DMS114 treated with DMSO at 0.1 percent for 48 hours (cell line): ENCODE results near the gene NUDT9.
"Not testable (repeated sequence)": the region's sequence is repeated elsewhere in the genome, so short reads cannot be mapped to it uniquely, and the experiment has no call there.

Source experiments
- DNase-seq: peaks from one replicate; lab custom pipeline; 2025; ENCODE audit not compliant: unreplicated experiment; lab: John Stamatoyannopoulos, UW

The NUDT9 gene

DNA sequence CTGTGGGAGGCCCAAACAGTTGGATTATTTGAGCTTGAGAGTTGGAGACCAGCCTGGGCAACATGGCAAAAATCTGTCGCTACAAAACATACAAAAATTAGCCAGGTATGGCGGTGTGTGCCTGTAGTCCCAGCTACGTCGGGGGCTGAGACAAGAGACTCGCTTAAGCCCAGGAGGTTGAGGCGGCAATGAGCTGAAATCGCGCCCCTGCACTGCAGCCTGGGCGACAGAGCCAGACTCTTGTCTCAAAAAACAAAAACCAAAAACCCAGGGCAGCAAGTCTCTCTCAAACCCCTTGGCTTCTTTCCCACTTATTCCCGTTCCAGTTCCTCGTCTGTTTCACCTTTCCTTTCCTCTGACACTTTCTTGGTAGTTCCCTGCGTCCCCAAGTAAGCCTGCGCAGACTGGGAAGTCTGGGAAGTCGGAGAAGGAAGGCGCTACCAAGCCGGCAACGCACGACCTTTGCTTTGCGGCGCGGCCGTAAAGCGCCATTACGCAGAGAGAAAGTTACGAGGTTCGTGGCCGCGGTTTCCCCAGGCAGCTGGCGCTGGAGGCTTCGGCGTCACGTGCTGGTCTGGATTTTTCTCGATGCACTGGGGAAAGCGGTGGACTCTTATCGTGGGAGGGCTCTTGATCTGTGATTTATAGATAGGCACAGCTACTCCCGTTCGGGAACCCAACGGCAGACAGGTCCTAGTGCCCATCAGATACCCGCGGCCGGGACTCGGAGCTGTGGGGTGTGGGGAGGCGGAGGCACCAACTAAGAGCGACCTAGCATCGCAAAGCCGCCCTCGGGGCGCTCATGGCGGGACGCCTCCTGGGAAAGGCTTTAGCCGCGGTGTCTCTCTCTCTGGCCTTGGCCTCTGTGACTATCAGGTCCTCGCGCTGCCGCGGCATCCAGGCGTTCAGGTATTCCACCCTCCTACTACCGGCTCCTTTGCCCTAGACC lies at the start of gene NUDT9:
Gene NUDT9 (plus strand): TSS at position 470 of the 949 bp plus-strand sequence. CDS start 333 bp downstream, at position 803.
- peak; percentile 77 for DNase-seq

GRCh38 chr4:87375719-87376291 lies 46.6 kb upstream of the NUDT9 start:
- DNase-seq: peak; percentile 21

DNA sequence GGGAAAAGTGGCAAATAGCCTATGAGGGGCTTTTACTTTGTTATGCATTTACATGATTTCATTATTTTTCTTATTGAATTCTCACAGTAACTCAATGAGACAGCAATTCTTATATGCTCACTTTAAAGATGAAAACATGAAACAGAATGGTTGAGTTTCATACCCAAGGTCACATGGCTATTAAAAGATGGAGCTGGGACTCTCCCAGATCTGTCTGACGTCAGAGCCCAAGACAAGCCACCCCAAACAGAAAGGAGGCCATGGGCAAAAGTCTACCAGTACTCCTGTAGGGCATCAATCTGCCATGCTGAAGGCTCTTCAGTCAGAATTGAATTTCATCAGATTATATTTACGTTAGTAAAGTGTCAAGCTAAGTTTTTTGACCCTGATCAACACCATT lies 44.6 kb upstream of the NUDT9 start:
- DNase-seq: no peak

GRCh38 chr4:87382116-87382515 lies 40.3 kb upstream of the NUDT9 start:
- no peak for DNase-seq

DNA sequence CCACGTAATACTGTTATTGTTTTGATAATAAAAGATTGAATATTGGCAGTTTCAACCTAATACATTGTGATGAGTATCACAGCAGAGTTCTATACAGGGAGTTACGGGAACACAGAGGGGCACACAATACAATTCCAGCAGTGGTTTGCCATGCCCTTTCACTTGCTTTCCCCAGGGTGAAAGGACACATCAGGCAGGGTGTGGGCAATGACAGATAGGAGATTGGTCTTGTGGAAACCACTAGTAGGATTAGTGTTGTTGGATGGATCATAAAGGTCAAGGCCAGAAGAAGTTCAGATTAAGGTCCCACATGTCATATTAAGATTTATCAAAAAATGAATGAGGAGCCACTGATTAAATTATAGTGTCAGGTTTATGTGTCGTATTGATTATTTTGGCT lies 39.4 kb upstream of the NUDT9 start:
- no peak for DNase-seq

- DNase-seq: not testable (repeated sequence)
These were observed 37.8 kb upstream of the NUDT9 start for GRCh38 chr4:87384466-87385132.

DNA sequence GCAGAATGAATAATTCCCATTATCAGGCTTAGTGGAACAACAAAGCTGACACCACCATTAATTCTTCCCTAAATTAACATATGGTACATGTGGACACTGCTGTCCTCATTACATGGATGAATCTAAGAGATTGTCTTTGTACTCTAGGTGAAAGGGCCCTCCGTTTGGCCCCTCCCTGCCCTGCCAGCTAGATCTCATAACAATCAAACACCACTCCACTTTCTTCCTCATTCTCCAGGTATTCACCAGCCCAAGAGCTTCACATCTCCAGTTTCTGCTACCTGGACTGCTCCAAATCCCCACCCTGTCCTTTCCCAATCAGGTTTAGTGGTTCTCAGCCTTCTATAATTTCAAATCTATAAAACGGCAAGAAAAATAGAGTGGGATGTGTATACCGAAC lies 35.1 kb upstream of the NUDT9 start:
- DNase-seq: no peak

DNA sequence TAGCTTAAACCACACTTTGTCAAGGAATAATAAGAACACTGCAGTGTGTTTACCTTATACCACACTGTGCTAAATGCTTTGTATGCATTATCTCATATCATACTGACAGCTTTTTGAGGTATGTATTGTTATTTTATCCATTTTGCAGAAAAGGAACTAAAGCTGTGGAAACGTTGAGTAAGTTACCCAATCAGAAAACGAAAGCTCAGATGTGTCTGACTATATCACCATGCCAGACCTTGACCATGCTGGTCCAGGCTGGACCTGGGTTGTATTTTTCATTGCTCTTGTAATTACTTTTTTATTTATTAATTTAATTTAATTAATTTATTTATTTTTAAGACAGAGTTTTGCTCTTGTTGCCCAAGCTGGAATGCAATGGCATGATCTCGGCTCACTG lies 33.5 kb upstream of the NUDT9 start:
- DNase-seq: no peak

DNA sequence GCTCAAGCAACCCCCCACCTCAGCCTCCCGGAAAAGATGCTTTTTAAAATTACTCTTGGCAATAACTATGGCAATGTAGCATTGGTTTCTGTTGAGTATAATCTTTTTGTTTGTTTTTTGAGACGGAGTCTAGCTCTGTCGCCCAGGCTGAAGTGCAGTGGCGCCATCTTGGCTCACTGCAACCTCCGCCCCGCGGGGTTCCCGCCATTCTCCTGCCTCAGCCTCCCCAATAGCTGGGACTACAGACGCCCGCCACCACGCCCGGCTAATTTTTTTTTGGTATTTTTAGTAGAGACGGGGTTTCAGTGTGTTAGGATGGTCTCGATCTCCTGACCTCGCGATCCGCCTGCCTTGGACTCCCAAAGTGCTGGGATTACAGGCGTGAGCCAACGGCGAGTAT lies 32.3 kb upstream of the NUDT9 start:
- not testable (repeated sequence) for DNase-seq

- DNase-seq: no peak
These were observed 31.9 kb upstream of the NUDT9 start for GRCh38 chr4:87390551-87390890.

DNA sequence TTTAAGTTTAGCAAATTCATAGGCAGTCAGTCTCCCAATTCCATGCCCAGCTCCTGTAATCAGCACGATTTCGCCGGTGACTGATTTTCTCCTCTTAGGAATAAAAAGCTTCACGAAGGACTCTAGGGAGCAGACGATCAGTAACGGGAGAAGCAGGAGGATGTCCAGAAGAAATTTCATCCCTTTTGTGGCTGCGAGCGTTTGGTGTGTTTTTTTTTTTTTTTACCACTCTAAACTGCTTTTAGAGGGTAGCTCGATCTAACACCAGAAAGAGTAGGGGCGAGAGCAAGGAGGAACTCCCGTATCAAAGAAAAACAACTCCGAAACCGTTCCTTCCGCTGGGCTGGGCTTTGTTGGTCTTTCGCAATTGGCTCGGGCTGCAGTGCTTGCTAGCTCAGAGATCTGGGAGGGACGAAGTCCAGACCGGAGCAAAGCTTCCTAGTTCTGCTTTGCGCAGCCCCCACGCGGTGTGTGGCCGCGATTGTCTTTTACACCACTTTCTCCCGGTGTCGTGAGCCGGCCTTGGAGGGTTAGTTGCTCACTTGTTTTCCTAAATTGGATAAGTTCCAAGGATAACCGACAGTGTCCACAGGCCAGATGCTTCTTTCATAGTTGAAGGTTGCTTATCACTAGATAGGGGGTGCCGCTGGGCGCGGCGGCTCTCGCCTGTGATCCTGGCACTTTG lies 31.3 kb upstream of the NUDT9 start, which contains the start of gene HSD17B11:
Gene HSD17B11 (minus strand): TSS at position 298 of the 685 bp plus-strand sequence. CDS start 118 bp downstream, at position 180.
- peak; percentile 77 for DNase-seq

DNA sequence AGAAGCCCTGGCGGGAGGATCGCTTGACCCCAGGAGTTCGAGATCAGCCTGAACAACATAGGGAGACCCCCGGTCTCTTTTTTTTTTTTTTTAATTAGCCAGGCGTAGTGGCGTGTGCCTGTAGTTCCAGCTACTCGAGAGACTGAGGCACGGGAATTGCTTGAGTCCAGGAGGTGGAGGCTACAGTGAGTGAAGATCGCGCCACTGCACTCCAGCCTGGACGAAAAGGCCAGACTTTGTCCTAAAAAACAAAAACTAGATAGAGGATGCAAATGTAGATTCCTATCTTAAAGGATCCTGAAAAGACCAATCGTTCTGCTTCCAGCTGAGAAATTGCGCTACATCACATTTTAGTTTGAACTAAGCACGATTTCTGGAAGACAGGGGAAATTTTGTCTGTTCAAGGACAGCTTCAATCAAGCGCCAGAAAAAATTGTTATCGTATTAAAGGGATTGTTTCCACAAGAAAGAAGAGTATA lies 30.8 kb upstream of the NUDT9 start:
- no peak for DNase-seq

GRCh38 chr4:87392183-87392582 lies 30.2 kb upstream of the NUDT9 start:
- no peak for DNase-seq

- DNase-seq: not testable (repeated sequence)
These were observed 27.3 kb upstream of the NUDT9 start for GRCh38 chr4:87395073-87395472.

DNA sequence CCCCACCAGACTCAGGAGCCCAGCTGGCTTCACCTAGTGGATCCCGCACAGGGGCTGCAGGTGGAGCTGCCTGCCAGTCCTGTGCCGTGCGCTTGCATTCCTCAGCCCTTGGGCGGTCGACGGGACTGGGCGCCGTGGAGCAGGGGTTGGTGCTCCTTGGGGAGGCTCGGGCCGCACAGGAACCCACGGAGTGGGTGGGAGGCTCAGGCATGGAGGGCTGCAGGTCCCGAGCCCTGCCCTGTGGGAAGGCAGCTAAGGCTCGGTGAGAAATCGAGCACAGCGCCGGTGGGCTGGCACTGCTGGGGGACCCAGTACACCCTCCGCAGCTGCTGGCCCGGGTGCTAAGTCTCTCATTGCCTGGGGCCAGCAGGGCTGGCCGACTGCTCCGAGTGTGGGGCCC lies 26.5 kb upstream of the NUDT9 start:
- DNase-seq: not testable (repeated sequence)

- DNase-seq: no peak
These were observed 23.2 kb upstream of the NUDT9 start for GRCh38 chr4:87399148-87399547.

DNA sequence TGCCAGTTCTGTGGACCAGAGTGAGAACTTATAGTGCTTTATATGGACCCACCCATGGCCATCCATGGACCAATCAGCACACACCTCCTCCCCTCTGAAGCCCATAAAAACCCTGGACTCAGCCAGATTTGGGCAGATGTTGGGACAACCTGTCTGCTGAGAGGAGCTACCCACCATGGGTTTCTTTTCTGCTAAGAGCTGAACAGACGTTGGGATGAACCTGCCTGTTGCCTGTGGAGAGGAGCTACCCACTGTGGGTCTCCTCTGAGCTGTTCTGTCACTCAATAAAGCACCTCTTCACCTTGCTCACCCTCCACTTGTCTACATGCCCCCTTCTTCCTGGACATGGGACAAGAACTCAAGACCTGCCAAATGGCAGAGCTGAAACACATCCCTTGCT lies 22.4 kb upstream of the NUDT9 start:
- no peak for DNase-seq

DNA sequence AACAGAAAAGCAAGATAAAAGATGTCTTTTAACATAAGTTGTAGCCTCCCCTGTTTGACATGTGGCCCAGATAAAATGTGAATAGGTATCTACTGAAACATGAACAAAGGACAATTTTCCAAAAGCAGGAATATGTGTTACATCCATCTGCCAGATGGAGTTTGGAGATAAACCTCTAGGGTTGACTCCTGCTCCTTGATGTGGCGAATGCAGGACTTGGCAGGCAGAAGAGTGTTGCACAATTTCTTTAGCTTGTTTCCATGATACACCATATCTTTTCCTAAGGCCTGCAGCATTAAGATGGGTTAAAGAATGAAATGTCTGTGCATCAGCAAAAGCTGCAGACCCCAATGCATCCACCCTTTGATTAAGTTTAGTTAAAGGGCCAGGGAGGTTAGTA lies 18.6 kb upstream of the NUDT9 start:
- not testable (repeated sequence) for DNase-seq

DNA sequence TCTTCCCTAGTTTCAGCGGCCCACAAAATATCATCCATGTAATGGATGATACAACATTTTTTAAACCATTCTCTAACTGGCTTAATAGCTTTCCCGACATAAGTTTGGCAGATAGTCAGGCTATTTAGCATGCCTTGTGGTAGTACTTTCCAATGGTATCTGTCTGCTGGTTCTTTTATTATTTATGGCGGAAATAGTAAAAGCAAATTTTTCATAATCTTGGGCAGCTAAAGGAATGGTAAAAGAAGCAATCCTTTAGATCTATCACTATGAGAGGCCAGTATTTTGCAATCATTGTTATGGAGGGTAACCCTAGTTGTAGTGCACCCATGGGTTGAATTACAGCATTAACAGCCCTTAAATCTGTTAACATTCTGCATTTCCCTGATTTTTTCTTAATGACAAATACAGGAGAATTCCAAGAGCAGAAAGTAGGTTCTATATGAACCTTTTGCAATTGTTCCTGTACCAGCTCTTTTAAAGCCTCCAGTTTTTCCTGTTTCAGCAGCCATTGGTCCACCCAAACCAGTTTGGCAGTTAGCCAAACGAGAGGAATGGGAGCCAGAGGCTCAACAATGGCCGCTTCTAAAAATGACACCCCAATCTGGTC lies 17.1 kb upstream of the NUDT9 start:
- no peak for DNase-seq

DNA sequence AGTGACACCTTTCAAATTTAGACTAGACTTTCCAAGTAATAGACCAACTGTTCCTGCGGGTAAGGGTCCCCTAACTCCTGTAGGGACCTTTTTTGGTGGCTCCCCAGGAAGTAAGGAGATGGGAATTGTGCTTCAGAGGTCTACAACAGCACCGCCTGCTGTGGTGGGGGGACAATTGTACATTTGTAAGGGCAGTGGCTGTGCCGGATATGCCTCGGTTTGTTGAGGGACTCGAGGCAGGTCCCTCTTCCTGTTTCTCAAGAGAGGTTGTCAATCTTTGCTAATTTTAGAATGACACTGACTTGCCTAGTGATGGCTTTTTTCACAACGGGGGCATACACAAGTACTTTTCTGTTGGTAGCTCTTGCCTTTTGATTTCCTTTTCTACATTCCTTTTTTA lies 15.9 kb upstream of the NUDT9 start:
- no peak for DNase-seq

DNA sequence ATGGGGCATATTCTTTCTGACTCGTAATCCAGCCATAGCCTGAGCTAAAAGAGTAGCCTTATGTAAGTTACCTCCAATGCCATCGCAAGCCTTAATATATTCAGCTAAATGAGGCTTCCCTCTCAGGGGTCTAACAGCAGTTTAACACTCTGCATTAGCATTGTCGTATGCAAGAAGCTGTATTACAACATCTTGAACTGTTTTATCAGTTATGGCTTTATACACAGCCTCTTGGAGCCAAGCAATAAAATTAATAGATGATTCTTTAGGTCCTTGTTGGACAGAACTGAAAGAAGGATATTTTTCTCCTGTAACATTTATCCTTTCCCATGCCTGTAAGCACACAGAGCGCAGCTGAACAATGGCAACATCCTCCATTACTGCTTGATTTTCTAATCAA lies 15.5 kb upstream of the NUDT9 start:
- DNase-seq: not testable (repeated sequence)
